Fibroblast of lung (primary cell): Measurements from ENCODE around the gene TMEM132D. TPM values are rescaled to one million over a fixed set of nuclear protein-coding genes. Genes with fewer than 3 reads are reported as not detected.

Experiments used
- DNase-seq, 2 donors: peaks; one replicate each; pipeline versions ENCODE4 v3.0.0 to v3.0.0-alpha.2; 2010; ENCODE audit warnings: low read depth in 2 of 2
- H2AFZ ChIP-seq: 2 replicates; pipeline ENCODE4 v1.5.1; 2012; ENCODE audit warnings: low read length, control low read depth, inconsistent platforms
- H3K27ac ChIP-seq: 2 replicates; pipeline ENCODE4 v1.5.1; 2011; ENCODE audit warnings: low read length, control low read depth; ENCODE audit not compliant: insufficient read depth
- H3K27me3 ChIP-seq: 2 replicates; pipeline ENCODE4 v1.5.1; 2011; ENCODE audit warnings: mild to moderate bottlenecking, low read length; ENCODE audit not compliant: control insufficient read depth, insufficient read depth
- H3K36me3 ChIP-seq: 2 replicates; pipeline ENCODE4 v1.5.1; 2011; ENCODE audit warnings: low read length; ENCODE audit not compliant: control insufficient read depth, insufficient read depth
- H3K4me1 ChIP-seq: 2 replicates; pipeline ENCODE4 v1.5.1; 2011; ENCODE audit warnings: low read length; ENCODE audit not compliant: control insufficient read depth, insufficient read depth; ENCODE audit errors: extremely low read depth
- H3K4me2 ChIP-seq: 2 replicates; pipeline ENCODE4 v1.5.1; 2011; ENCODE audit warnings: low read length, control low read depth; ENCODE audit not compliant: insufficient read depth; ENCODE audit errors: extremely low read depth
- H3K4me3 ChIP-seq, 4 experiments: fragments of 200-600 bp in 1 of 4; sonication (generic) in 1 of 4; replicated peaks in 1 of 4; 2 replicates each; pipeline ENCODE4 v1.5.1; 2011 to 2016; ENCODE audit warnings: low read length in 4 of 4, low read depth in 3 of 4, mild to moderate bottlenecking in 3 of 4, control low read depth in 2 of 4, inconsistent platforms in 1 of 4, mixed read lengths in 1 of 4; ENCODE audit not compliant: insufficient read depth in 1 of 4; ENCODE audit errors: control extremely low read depth in 1 of 4
- H3K79me2 ChIP-seq: 2 replicates; pipeline ENCODE4 v1.5.1; 2012; ENCODE audit warnings: mild to moderate bottlenecking, low read length, inconsistent platforms; ENCODE audit not compliant: control insufficient read depth, insufficient read depth
- H3K9ac ChIP-seq: 2 replicates; pipeline ENCODE4 v1.5.1; 2011; ENCODE audit warnings: mild to moderate bottlenecking, low read length, control low read depth; ENCODE audit not compliant: insufficient read depth
- H3K9me3 ChIP-seq: 2 replicates; pipeline ENCODE4 v1.5.1; 2012; ENCODE audit warnings: low read depth, low read length; ENCODE audit not compliant: control insufficient read depth, insufficient read depth
- H4K20me1 ChIP-seq: 2 replicates; pipeline ENCODE4 v1.5.1; 2011; ENCODE audit warnings: low read length; ENCODE audit not compliant: control insufficient read depth, insufficient read depth; ENCODE audit errors: extremely low read depth
- EZH2 ChIP-seq: IDR thresholded peaks from 2 replicates; pipeline ENCODE4 v1.5.1; 2012; ENCODE audit warnings: low read length, control low read depth, mild to moderate bottlenecking; ENCODE audit errors: missing control alignments
- polyA plus RNA-seq, 2 donors: library from polyadenylated mRNA; depleted of rRNA in 1 of 2; stranded (reverse) in 1 of 2; unstranded in 1 of 2; fragments of >200 nt; gene quantifications; 2 replicates each; pipeline ENCODE4 v1.2.1, GENCODE V29; 2011 to 2012; ENCODE audit warnings: missing spikeins in 1 of 2
- total RNA-seq: library from RNA; depleted of rRNA; stranded (reverse); fragments of >200 nt; gene quantifications from 2 replicates; pipeline ENCODE4 v1.2.1, GENCODE V29; 2014
- TF ChIP-seq, protein P1 (sequence below), 2 donors: IDR thresholded peaks in 1 of 2; conservative IDR thresholded peaks in 1 of 2; 1 replicate in 1 of 2; 2 replicates in 1 of 2; pipeline ENCODE4 v1.5.1; 2011 to 2012; ENCODE audit warnings: low read length in 2 of 2, control low read depth in 1 of 2, inconsistent platforms in 1 of 2, low read depth in 1 of 2, mild to moderate bottlenecking in 1 of 2

Gene TMEM132D
- total and polyA plus RNA-seq, 2 donors (not counting 1 experiment from before 2014, with no cell fraction given) = not detected

GRCh38 chr12:129594098-129594497 is 309.7 kb downstream of the TMEM132D start:
- Histone ChIP-seq H3K4me3 (no peak overlapping the region), H3K27me3 (no peaks in the 10 kb centered on the region), H3K79me2 (no peaks in the 10 kb centered on the region), H3K9me3 (no peaks in the 10 kb centered on the region), H3K9ac (no peak overlapping the region), H3K27ac (no peak overlapping the region), H3K36me3 (no peaks in the 10 kb centered on the region), H3K4me1 (no peaks in the 10 kb centered on the region), H3K4me2 (no peak overlapping the region), H2AFZ (no peak overlapping the region), H4K20me1 (no peaks in the 10 kb centered on the region)
- TF ChIP-seq EZH2 = no peak
- TF ChIP-seq, protein P1, sequence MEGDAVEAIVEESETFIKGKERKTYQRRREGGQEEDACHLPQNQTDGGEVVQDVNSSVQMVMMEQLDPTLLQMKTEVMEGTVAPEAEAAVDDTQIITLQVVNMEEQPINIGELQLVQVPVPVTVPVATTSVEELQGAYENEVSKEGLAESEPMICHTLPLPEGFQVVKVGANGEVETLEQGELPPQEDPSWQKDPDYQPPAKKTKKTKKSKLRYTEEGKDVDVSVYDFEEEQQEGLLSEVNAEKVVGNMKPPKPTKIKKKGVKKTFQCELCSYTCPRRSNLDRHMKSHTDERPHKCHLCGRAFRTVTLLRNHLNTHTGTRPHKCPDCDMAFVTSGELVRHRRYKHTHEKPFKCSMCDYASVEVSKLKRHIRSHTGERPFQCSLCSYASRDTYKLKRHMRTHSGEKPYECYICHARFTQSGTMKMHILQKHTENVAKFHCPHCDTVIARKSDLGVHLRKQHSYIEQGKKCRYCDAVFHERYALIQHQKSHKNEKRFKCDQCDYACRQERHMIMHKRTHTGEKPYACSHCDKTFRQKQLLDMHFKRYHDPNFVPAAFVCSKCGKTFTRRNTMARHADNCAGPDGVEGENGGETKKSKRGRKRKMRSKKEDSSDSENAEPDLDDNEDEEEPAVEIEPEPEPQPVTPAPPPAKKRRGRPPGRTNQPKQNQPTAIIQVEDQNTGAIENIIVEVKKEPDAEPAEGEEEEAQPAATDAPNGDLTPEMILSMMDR (conservative IDR thresholded peaks at IDR 0.05 in 1 of 2, IDR thresholded peaks at IDR 0.05 in 1 of 2; ENCODE audit: low read depth in 1 of 2, low read length in 2 of 2) = no peak
- DNase-seq = peak in 1 of 2 donors; percentile 56

DNA sequence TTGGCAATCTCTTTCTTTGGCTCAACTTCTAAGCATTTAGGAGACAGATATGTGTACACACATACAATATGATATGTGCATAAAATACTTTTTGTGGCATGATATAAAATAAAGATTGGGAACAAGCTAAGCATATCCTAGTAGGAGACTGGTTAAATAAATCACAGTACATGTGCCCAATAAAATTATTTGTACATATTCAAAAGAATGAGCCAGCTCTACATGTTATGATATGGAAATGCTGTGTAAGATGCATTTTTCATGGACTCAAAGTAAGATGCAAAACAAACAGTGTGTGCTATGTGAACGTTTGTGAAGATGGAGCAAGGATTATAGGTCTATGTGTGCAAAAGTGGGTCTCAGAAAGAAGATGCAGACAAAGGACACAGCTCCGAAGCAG is 311.4 kb downstream of the TMEM132D start:
- H3K9ac ChIP-seq = no peak overlapping the region
- H3K4me3 ChIP-seq = no peak overlapping the region
- H3K36me3 ChIP-seq = no peaks in the 10 kb centered on the region
- no peak for TF ChIP-seq EZH2
- TF ChIP-seq, protein P1 (conservative IDR thresholded peaks at IDR 0.05 in 1 of 2, IDR thresholded peaks at IDR 0.05 in 1 of 2; ENCODE audit: low read depth in 1 of 2, low read length in 2 of 2) = no peak
- no peaks in the 10 kb centered on the region for H3K4me1 ChIP-seq
- no peak overlapping the region for H3K27ac ChIP-seq
- no peaks in the 10 kb centered on the region for H3K27me3 ChIP-seq
- no peak for DNase-seq
- H2AFZ ChIP-seq = no peak overlapping the region
- no peaks in the 10 kb centered on the region for H4K20me1 ChIP-seq
- no peak overlapping the region for H3K4me2 ChIP-seq
- H3K79me2 ChIP-seq = no peaks in the 10 kb centered on the region
- no peaks in the 10 kb centered on the region for H3K9me3 ChIP-seq

DNA sequence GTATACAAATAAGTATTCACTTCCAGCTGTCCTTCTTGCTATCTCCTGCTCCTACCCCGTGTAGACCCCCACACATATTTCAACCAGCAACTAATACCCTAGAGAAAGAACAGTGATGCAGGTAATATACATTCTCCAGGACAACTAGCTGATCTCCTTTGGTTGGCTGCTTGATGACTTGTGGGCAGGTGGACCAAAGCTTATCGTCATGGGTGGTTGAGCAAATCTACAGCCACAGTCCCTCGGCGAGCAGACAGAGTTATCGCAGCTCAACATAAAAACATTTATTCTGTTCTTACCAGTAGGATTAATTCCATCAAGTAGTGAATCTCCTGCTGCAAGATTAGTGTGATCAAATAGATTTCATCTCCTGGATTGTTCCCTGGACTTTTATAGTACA is 314.3 kb downstream of the TMEM132D start:
- DNase-seq = no peak
- Histone ChIP-seq H3K9ac (no peak overlapping the region), H3K9me3 (no peaks in the 10 kb centered on the region), H3K79me2 (no peaks in the 10 kb centered on the region), H3K27me3 (no peaks in the 10 kb centered on the region), H2AFZ (no peak overlapping the region), H3K4me3 (no peak overlapping the region), H3K27ac (no peak overlapping the region), H3K36me3 (no peaks in the 10 kb centered on the region), H3K4me2 (no peak overlapping the region), H3K4me1 (no peaks in the 10 kb centered on the region), H4K20me1 (no peaks in the 10 kb centered on the region)
- no peak for TF ChIP-seq EZH2
- TF ChIP-seq, protein P1 (conservative IDR thresholded peaks at IDR 0.05 in 1 of 2, IDR thresholded peaks at IDR 0.05 in 1 of 2; ENCODE audit: low read depth in 1 of 2, low read length in 2 of 2) = no peak
